ENCODE data around the gene NTM. TPM values are rescaled to one million over a fixed set of nuclear protein-coding genes. Genes with fewer than 3 reads are reported as not detected.

The NTM gene
- total RNA-seq, 1 experiment from 2014 or later, result 9.9 TPM

- Histone ChIP-seq H3K18ac (ENCODE audit: insufficient read length, low read depth, low read length) (no peak overlapping the region), H3K14ac (ENCODE audit: insufficient read depth, low read length) (no peak overlapping the region), H4K5ac (ENCODE audit: insufficient read length, low read depth, low read length) (no peak overlapping the region), H3K23ac (ENCODE audit: insufficient read length, low read depth, low read length) (no peak overlapping the region), H2AK5ac (ENCODE audit: insufficient read length, low read length) (no peak overlapping the region), H2BK15ac (ENCODE audit: low read depth, low read length) (no peak overlapping the region), H3K27ac (ENCODE audit: insufficient read length, low read depth, low read length) (no peak overlapping the region), H3K9me3 (ENCODE audit: control insufficient read depth, low read depth, low read length) (no peaks in the 10 kb centered on the region), H3K4me2 (ENCODE audit: insufficient read depth, insufficient read length, low read length) (no peak overlapping the region), H2BK5ac (ENCODE audit: insufficient read length, low read length) (no peak overlapping the region), H3K9ac (ENCODE audit: extremely low read depth, insufficient read length, low read length) (no peak overlapping the region), H2BK20ac (ENCODE audit: low read depth, low read length, poor library complexity, severe bottlenecking) (no peak overlapping the region), H4K8ac (replicated peaks; ENCODE audit: insufficient read length, low read depth, low read length) (no peak overlapping the region), H4K91ac (ENCODE audit: insufficient read length, low read depth, low read length) (no peak overlapping the region), H3K79me1 (ENCODE audit: insufficient read depth, low read depth, low read length, poor library complexity, severe bottlenecking) (no peaks in the 10 kb centered on the region), H2AFZ (ENCODE audit: low read length) (no peak overlapping the region), H3K27me3 (ENCODE audit: insufficient read depth, low read length) (no peaks in the 10 kb centered on the region), H3T11ph (ENCODE audit: low read length) (no peak overlapping the region), H2BK12ac (ENCODE audit: insufficient read length, low read depth, low read length) (no peak overlapping the region), H3K4me1 (ENCODE audit: insufficient read depth, low read length) (no peaks in the 10 kb centered on the region), H3K23me2 (ENCODE audit: insufficient read length, low read depth, low read length, poor library complexity, severe bottlenecking) (no peaks in the 10 kb centered on the region), H3K79me2 (ENCODE audit: insufficient read depth, low read length) (no peaks in the 10 kb centered on the region), H4K20me1 (ENCODE audit: control insufficient read depth, insufficient read depth, insufficient read length) (no peaks in the 10 kb centered on the region), H2BK120ac (ENCODE audit: low read depth, low read length, poor library complexity, severe bottlenecking) (no peak overlapping the region), H3K56ac (ENCODE audit: insufficient read length, low read depth, low read length) (no peak overlapping the region), H3K4ac (ENCODE audit: low read depth, low read length) (no peak overlapping the region)
- no peak overlapping the region for H3K4me3 Mint-ChIP-seq
- no peak for DNase-seq
- H3K9me3 Mint-ChIP-seq, result no peaks in the 10 kb centered on the region
- H3K4me1 Mint-ChIP-seq, result peaks cover 26 to 33% of the 10 kb centered on the region in 2 experiments
- no peak overlapping the region for H3K27ac Mint-ChIP-seq
- TF ChIP-seq, protein P1, sequence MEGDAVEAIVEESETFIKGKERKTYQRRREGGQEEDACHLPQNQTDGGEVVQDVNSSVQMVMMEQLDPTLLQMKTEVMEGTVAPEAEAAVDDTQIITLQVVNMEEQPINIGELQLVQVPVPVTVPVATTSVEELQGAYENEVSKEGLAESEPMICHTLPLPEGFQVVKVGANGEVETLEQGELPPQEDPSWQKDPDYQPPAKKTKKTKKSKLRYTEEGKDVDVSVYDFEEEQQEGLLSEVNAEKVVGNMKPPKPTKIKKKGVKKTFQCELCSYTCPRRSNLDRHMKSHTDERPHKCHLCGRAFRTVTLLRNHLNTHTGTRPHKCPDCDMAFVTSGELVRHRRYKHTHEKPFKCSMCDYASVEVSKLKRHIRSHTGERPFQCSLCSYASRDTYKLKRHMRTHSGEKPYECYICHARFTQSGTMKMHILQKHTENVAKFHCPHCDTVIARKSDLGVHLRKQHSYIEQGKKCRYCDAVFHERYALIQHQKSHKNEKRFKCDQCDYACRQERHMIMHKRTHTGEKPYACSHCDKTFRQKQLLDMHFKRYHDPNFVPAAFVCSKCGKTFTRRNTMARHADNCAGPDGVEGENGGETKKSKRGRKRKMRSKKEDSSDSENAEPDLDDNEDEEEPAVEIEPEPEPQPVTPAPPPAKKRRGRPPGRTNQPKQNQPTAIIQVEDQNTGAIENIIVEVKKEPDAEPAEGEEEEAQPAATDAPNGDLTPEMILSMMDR (conservative IDR thresholded peaks at IDR 0.05), result no peak
- H3K27me3 Mint-ChIP-seq (ENCODE audit: low read depth), result peaks cover 41% of the 10 kb centered on the region
- no CpG with 5 or more reads among the region's 3 CpGs for WGBS (ENCODE audit: extremely low coverage, insufficient read length, low lambda C conversion rate)
- no peaks in the 10 kb centered on the region for H3K36me3 Mint-ChIP-seq (ENCODE audit: insufficient read depth in 1 of 3, low read depth in 3 of 3)
Observed at GRCh38 chr11:131852757-131853156, 482.3 kb downstream of the NTM start.
